GM23248 (cell line): ENCODE measurements around the gene SH3YL1. TPM values are rescaled to one million over a fixed set of nuclear protein-coding genes. Genes with fewer than 3 reads are reported as not detected.
A peak's percentile ranks its signal among the peaks of the same experiment; 100 is the strongest.

ENCODE experiments used
- DNase-seq: peaks from one replicate; pipeline ENCODE4 v3.0.0-alpha.2; 2015
- H2AFZ ChIP-seq: fragments of 200-600 bp; sonication (generic); 2 replicates; pipeline ENCODE4 v1.6.1; 2016; ENCODE audit warnings: antibody characterized with exemption
- H3F3A ChIP-seq: fragments of 200-600 bp; sonication (generic); 2 replicates; pipeline ENCODE4 v1.6.1; 2016; ENCODE audit warnings: mild to moderate bottlenecking, antibody characterized with exemption, mixed run types; ENCODE audit not compliant: insufficient read depth
- H3K27ac ChIP-seq: fragments of 200-600 bp; sonication (generic); 2 replicates; pipeline ENCODE4 v1.5.1; 2016; ENCODE audit warnings: mild to moderate bottlenecking
- H3K27me3 ChIP-seq: fragments of 200-600 bp; sonication (generic); replicated peaks from 2 replicates; pipeline ENCODE4 v1.6.1; 2016; ENCODE audit warnings: mild to moderate bottlenecking; ENCODE audit not compliant: insufficient read depth
- H3K36me3 ChIP-seq: fragments of 200-600 bp; sonication (generic); 2 replicates; pipeline ENCODE4 v1.6.1; 2016; ENCODE audit warnings: low read depth, mild to moderate bottlenecking
- H3K4me1 ChIP-seq: fragments of 200-600 bp; sonication (generic); 2 replicates; pipeline ENCODE4 v1.6.1; 2016; ENCODE audit warnings: mild to moderate bottlenecking; ENCODE audit not compliant: insufficient read depth
- H3K4me2 ChIP-seq: fragments of 200-600 bp; sonication (generic); one replicate; pipeline ENCODE4 v1.6.1; 2016; ENCODE audit warnings: mild to moderate bottlenecking; ENCODE audit not compliant: unreplicated experiment
- H3K4me3 ChIP-seq: fragments of 200-600 bp; sonication (generic); 2 replicates; pipeline ENCODE4 v1.5.1; 2016; ENCODE audit warnings: mild to moderate bottlenecking
- H3K79me2 ChIP-seq: fragments of 200-600 bp; sonication (generic); 2 replicates; pipeline ENCODE4 v1.6.1; 2016; ENCODE audit warnings: mild to moderate bottlenecking; ENCODE audit not compliant: insufficient read depth
- H3K9ac ChIP-seq: fragments of 200-600 bp; sonication (generic); 2 replicates; pipeline ENCODE4 v1.6.1; 2016; ENCODE audit warnings: mild to moderate bottlenecking
- H3K9me2 ChIP-seq: fragments of 200-600 bp; sonication (generic); 2 replicates; pipeline ENCODE4 v1.6.1; 2016; ENCODE audit warnings: mixed run types, mild to moderate bottlenecking, moderate library complexity; ENCODE audit not compliant: insufficient read depth
- H3K9me3 ChIP-seq: fragments of 200-600 bp; sonication (generic); one replicate; pipeline ENCODE4 v1.6.1; 2017; ENCODE audit warnings: low read depth
- H4K20me1 ChIP-seq: fragments of 200-600 bp; sonication (generic); 2 replicates; pipeline ENCODE4 v1.6.0; 2016; ENCODE audit not compliant: insufficient read depth
- EZH2 ChIP-seq: fragments of 200-600 bp; sonication (generic); IDR thresholded peaks from 2 replicates; pipeline ENCODE4 v1.6.1; 2018; ENCODE audit warnings: antibody characterized with exemption, mild to moderate bottlenecking; ENCODE audit not compliant: insufficient read depth, poor library complexity, severe bottlenecking
- EZH2phosphoT487 ChIP-seq: fragments of 200-600 bp; sonication (generic); IDR thresholded peaks from 2 replicates; pipeline ENCODE4 v1.6.1; 2018; ENCODE audit warnings: antibody characterized with exemption, moderate library complexity, mild to moderate bottlenecking, low read depth; ENCODE audit not compliant: insufficient read depth
- whole genome bisulfite sequencing, 2 experiments: methylation state at CpG; one replicate each; pipeline ENCODE4 v1.1.6; 2015 to 2017; ENCODE audit warnings: low lambda C conversion rate in 2 of 2, low coverage in 1 of 2; ENCODE audit errors: missing lambda C conversion rate in 2 of 2; 5-methylcytosine and 5-hydroxymethylcytosine counted together
- in situ Hi-C: fragments of 300-500 bp; cut with MboI; formaldehyde crosslinking; loops from 2 replicates; pipeline ENCODE4 v1.15.0; 2020
- polyA plus RNA-seq: library from polyadenylated mRNA; unstranded; fragments of >200 nt; fragmentation: Nextera tagmentation; extraction: Ambion mirVana; gene quantifications from 2 replicates; pipeline ENCODE4 v1.2.1, GENCODE V29; 2016
- total RNA-seq: library from RNA; depleted of rRNA; stranded (reverse); fragments of >200 nt; shearing (Covaris generic); gene quantifications from 2 replicates; pipeline ENCODE4 v1.2.3, GENCODE V29; 2014

SH3YL1 gene
- total and polyA plus RNA-seq, 2 experiments from 2014 or later: 24.0 to 25.2 TPM

DNA sequence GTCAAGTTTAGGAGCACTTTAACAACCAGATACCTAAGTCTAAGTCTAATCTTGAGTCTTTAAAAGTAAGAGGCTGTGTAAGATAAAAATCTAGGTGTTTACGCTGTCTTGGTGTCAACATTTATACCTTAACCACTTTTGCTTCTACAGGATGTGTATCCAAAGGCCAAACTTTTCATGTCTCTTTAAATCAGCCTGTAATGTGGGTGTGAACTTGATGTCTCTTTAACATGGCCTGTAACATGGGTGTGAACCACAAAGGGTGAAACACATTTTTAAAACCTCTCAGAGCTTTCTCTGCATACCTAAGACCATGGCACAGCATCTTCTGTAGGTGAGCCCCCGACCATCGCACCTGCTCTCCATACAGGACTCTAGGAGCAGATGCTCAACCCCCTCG is 40.4 kb downstream of the SH3YL1 start:
- H3K9me3 ChIP-seq: no peaks in the 10 kb centered on the region
- no peak overlapping the region for H3K9ac ChIP-seq
- no peak overlapping the region for H3K27ac ChIP-seq
- DNase-seq: no peak
- no peaks in the 10 kb centered on the region for H3K9me2 ChIP-seq
- no peaks in the 10 kb centered on the region for H3K27me3 ChIP-seq
- H3F3A ChIP-seq: no peaks in the 10 kb centered on the region
- H3K4me1 ChIP-seq: no peaks in the 10 kb centered on the region
- no peak for TF ChIP-seq EZH2phosphoT487
- no peak for TF ChIP-seq EZH2
- H3K4me2 ChIP-seq: no peak overlapping the region
- H3K36me3 ChIP-seq: peaks cover 17% of the 10 kb centered on the region
- H2AFZ ChIP-seq: no peak overlapping the region
- WGBS, 2 experiments: 84 to 86% methylated on average over 4 of the region's 4 CpGs
- H3K79me2 ChIP-seq: no peaks in the 10 kb centered on the region
- in situ Hi-C loops: no loop called here
- no peak overlapping the region for H3K4me3 ChIP-seq
- H4K20me1 ChIP-seq: no peaks in the 10 kb centered on the region

GRCh38 chr2:216068-216467 is 47.8 kb downstream of the SH3YL1 start:
- TF ChIP-seq EZH2 (no peak), EZH2phosphoT487 (no peak)
- no peak overlapping the region for H3K27ac ChIP-seq
- no peak for DNase-seq
- in situ Hi-C loops: no loop called here
- H3K27me3 ChIP-seq: no peaks in the 10 kb centered on the region; the same call in 1 of the 2 replicates
- H3K9ac ChIP-seq: no peak overlapping the region
- no peaks in the 10 kb centered on the region for H3K9me2 ChIP-seq
- H3K79me2 ChIP-seq: no peaks in the 10 kb centered on the region
- no peaks in the 10 kb centered on the region for H4K20me1 ChIP-seq
- H3K4me2 ChIP-seq: no peak overlapping the region
- H3F3A ChIP-seq: no peaks in the 10 kb centered on the region
- no peak overlapping the region for H3K4me3 ChIP-seq
- no peak overlapping the region for H2AFZ ChIP-seq
- no peaks in the 10 kb centered on the region for H3K9me3 ChIP-seq
- WGBS, 2 experiments: 60 to 62% methylated on average over 3 of the region's 3 CpGs
- H3K4me1 ChIP-seq: no peaks in the 10 kb centered on the region
- peaks cover 11% of the 10 kb centered on the region for H3K36me3 ChIP-seq

GRCh38 chr2:213932-214693 is 49.7 kb downstream of the SH3YL1 start:
- WGBS, 2 experiments: 63 to 67% methylated on average over 42 to 43 of the region's 43 CpGs
- Histone ChIP-seq H3K9me2 (no peaks in the 10 kb centered on the region), H3K9ac (no peak overlapping the region), H3K36me3 (peaks cover 6% of the 10 kb centered on the region; the same call in 1 of the 2 replicates), H2AFZ (0 out of 2 replicates have a peak overlapping the region, but pooled peaks have one; percentile 41), H3K4me2 (no peak overlapping the region), H3K4me1 (no peaks in the 10 kb centered on the region), H4K20me1 (no peaks in the 10 kb centered on the region), H3K27me3 (no peaks in the 10 kb centered on the region; the same call in 1 of the 2 replicates), H3K4me3 (no peak overlapping the region), H3K79me2 (no peaks in the 10 kb centered on the region), H3K27ac (no peak overlapping the region), H3F3A (no peaks in the 10 kb centered on the region), H3K9me3 (no peaks in the 10 kb centered on the region)
- in situ Hi-C loops: no loop called here
- DNase-seq: peak; percentile 8
- TF ChIP-seq EZH2phosphoT487 (no peak), EZH2 (no peak)

DNA sequence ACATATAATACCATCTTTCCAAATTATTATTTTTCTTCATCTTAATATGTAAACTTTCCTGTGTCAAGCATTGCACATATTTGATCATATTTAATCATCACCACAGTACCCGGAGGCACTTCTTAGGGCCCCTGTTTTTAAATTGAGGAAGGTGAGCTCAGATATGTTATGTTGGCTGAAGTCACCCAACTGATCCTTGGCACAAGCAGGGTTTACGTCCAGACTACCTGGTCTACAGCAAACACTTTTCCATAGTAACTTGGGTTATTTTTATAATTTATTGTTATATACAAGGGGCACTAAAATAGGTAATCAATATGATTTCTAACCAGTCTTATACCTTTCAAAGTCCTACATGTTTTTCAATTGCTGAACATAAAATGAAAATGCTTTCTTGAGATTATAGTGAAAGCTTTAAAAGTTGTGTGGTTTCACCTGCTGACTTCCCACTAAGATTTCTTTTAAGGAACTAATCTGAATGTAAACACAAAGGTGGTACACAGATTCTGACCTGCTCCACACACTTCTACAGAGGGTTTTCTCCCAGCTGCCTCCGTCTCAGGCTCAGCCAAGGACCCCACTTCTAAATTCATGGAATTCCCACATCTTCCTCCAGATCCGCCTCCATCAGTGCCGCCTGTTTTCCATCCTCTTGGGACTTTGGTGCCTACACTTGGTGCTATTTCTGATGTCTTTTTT is 52.2 kb downstream of the SH3YL1 start:
- Histone ChIP-seq H3K9me3 (no peaks in the 10 kb centered on the region), H3K4me2 (no peak overlapping the region), H3F3A (no peaks in the 10 kb centered on the region), H3K4me3 (no peak overlapping the region), H2AFZ (no peak overlapping the region), H3K27me3 (no peaks in the 10 kb centered on the region; the same call in 1 of the 2 replicates), H4K20me1 (no peaks in the 10 kb centered on the region), H3K4me1 (no peaks in the 10 kb centered on the region), H3K79me2 (no peaks in the 10 kb centered on the region), H3K36me3 (no peaks in the 10 kb centered on the region), H3K9me2 (no peaks in the 10 kb centered on the region), H3K9ac (no peak overlapping the region), H3K27ac (no peak overlapping the region)
- WGBS, 2 experiments: 53 to 57% methylated on average over 5 of the region's 5 CpGs
- in situ Hi-C loops: no loop called here
- no peak for TF ChIP-seq EZH2
- no peak for TF ChIP-seq EZH2phosphoT487
- DNase-seq: no peak
